Activated CD8-positive, alpha-beta memory T cell treated with anti-CD3 and anti-CD28 coated beads for 4 hours (primary cell): Measurements from ENCODE around the gene CBLL1.

ENCODE experiments used
- DNase-seq, 2 donors: peaks; one replicate each; pipeline ENCODE4 v3.0.0-alpha.2; 2020; ENCODE audit warnings: low read depth in 2 of 2

CBLL1 gene

DNA sequence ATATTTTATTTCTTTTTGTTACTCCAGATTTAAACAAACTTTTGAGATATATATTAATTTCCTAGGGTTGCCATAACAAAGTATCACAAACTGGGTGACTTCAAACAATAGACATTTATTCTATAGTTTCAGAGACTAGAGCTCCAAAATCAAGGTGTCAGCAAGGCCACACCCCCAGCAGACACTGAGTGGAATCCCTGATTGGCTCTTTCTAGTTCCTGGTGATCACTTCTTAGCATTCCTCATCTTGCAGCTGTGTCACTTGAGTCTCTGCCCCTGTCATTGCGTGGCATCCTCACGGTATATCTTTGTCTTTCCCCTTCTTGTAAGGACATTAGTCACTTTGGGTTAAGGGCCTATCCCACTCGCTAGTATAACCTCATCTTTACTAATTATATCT is 66.7 kb downstream of the CBLL1 start:
- DNase-seq, result no peak
